ENCODE results near the gene REEP5.

REEP5 gene

GRCh38 chr5:112940670-112941069 is 18.6 kb upstream of the REEP5 start:
- Histone ChIP-seq H3K4me3 (no peak overlapping the region), H3K27ac (no peak overlapping the region)
- no peak for DNase-seq (ENCODE audit: low spot score)
- TF ChIP-seq, protein P1, sequence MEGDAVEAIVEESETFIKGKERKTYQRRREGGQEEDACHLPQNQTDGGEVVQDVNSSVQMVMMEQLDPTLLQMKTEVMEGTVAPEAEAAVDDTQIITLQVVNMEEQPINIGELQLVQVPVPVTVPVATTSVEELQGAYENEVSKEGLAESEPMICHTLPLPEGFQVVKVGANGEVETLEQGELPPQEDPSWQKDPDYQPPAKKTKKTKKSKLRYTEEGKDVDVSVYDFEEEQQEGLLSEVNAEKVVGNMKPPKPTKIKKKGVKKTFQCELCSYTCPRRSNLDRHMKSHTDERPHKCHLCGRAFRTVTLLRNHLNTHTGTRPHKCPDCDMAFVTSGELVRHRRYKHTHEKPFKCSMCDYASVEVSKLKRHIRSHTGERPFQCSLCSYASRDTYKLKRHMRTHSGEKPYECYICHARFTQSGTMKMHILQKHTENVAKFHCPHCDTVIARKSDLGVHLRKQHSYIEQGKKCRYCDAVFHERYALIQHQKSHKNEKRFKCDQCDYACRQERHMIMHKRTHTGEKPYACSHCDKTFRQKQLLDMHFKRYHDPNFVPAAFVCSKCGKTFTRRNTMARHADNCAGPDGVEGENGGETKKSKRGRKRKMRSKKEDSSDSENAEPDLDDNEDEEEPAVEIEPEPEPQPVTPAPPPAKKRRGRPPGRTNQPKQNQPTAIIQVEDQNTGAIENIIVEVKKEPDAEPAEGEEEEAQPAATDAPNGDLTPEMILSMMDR (IDR thresholded peaks at IDR 0.05), result no peak

GRCh38 chr5:112938286-112938685 is 16.3 kb upstream of the REEP5 start:
- TF ChIP-seq, protein P1 (IDR thresholded peaks at IDR 0.05), result no peak
- Histone ChIP-seq H3K27ac (no peak overlapping the region), H3K4me3 (no peak overlapping the region)
- no peak for DNase-seq (ENCODE audit: low spot score)

GRCh38 chr5:112935675-112936074 is 13.6 kb upstream of the REEP5 start:
- Histone ChIP-seq H3K4me3 (no peak overlapping the region), H3K27ac (no peak overlapping the region)
- DNase-seq (ENCODE audit: low spot score), result no peak
- TF ChIP-seq, protein P1 (IDR thresholded peaks at IDR 0.05), result no peak

DNA sequence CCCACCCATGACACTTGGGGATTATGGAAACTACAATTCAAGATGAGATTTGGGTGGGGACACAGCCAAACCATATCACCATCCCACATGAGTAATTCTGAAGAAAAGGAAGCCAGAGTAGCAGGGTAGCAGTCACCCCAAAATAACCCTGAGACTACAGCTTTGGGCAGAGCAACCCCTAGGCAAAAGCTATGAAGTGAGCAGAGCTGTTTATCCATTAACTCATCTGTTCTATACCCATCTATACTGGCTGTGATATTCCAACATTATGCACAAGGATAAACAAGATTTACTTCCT is 12.3 kb upstream of the REEP5 start:
- no peak overlapping the region for H3K4me3 ChIP-seq
- no peak for DNase-seq (ENCODE audit: low spot score)
- TF ChIP-seq, protein P1 (IDR thresholded peaks at IDR 0.05), result no peak
- H3K27ac ChIP-seq, result no peak overlapping the region

GRCh38 chr5:112933651-112934365 is 11.8 kb upstream of the REEP5 start:
- DNase-seq (ENCODE audit: low spot score), result no peak
- H3K27ac ChIP-seq, result no peak overlapping the region
- TF ChIP-seq, protein P1 (IDR thresholded peaks at IDR 0.05), result no peak
- H3K4me3 ChIP-seq, result no peak overlapping the region

- TF ChIP-seq, protein P1 (IDR thresholded peaks at IDR 0.05), result no peak
- DNase-seq (ENCODE audit: low spot score), result no peak
- H3K4me3 ChIP-seq, result no peak overlapping the region
- H3K27ac ChIP-seq, result no peak overlapping the region
These were observed 11.1 kb upstream of the REEP5 start for GRCh38 chr5:112933105-112933504.

DNA sequence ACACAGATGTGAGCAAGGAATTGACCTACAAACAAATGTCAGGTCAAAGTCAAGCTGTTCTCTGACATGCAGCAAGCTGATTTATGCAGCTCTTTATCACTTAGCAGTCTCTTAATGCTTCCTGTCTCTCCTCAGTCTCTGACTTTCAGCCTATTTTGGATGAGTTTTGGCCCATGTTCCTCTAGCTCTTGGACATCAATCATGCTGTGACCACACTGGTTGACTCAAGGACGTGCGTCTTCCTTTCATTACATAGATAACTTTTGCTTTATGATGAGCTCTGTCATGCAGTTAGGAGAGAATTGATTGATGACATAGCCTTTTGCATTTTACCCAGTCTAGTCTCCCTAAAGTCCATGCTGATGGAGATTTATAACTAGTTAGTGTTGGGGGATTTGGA is 9.4 kb upstream of the REEP5 start:
- no peak for DNase-seq (ENCODE audit: low spot score)
- H3K27ac ChIP-seq, result no peak overlapping the region
- TF ChIP-seq, protein P1 (IDR thresholded peaks at IDR 0.05), result no peak

More for the DNA sequence above, 9.4 kb upstream of the REEP5 start:
- H3K4me3 ChIP-seq, result no peak overlapping the region
